ENCODE results near the gene WBP2.
"Not testable (repeated sequence)": the region's sequence is repeated elsewhere in the genome, so short reads cannot be mapped to it uniquely, and the experiment has no call there.

The WBP2 gene

GRCh38 chr17:75868730-75869281 is 13.7 kb upstream of the WBP2 start:
- DNase-seq (ENCODE audit: low read depth in 2 of 2), result not testable (repeated sequence)

GRCh38 chr17:75865404-75866188 is 10.5 kb upstream of the WBP2 start:
- not testable (repeated sequence) for DNase-seq (ENCODE audit: low read depth in 2 of 2)

- DNase-seq (ENCODE audit: low read depth in 2 of 2), result not testable (repeated sequence)
Observed at GRCh38 chr17:75864887-75865286, 9.8 kb upstream of the WBP2 start.

GRCh38 chr17:75864448-75864871 is 9.3 kb upstream of the WBP2 start:
- no peak for DNase-seq (ENCODE audit: low read depth in 2 of 2)

DNA sequence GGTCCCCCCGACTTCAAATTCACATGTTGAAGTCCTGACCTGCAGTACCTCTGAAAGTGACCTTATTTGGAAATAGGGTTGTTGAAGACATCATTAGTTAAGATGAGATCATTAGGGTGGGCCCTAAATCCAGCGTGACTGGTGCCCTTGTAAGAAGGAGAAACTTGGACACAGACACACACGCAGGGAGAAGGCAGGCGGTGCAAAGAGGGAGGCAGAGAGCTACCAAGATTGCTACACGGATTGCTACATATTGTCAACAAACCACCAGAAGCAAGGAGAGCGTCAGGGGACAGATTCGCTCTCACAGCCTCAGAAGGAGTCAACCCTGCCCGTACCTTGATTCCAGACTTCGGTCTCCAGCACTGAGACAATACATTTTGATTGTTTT is 6.8 kb upstream of the WBP2 start:
- DNase-seq (ENCODE audit: low read depth in 2 of 2), result no peak

- not testable (repeated sequence) for DNase-seq (ENCODE audit: low read depth in 2 of 2)
Observed at GRCh38 chr17:75859358-75859757, 4.2 kb upstream of the WBP2 start.

- no peak for DNase-seq (ENCODE audit: low read depth in 2 of 2)
Observed at GRCh38 chr17:75856062-75856756, 1.1 kb upstream of the WBP2 start.

GRCh38 chr17:75854881-75855309 is 240 bp downstream of the WBP2 start:
- no peak for DNase-seq (ENCODE audit: low read depth in 2 of 2)

GRCh38 chr17:75854101-75854748 is 910 bp downstream of the WBP2 start:
- no peak for DNase-seq (ENCODE audit: low read depth in 2 of 2)

DNA sequence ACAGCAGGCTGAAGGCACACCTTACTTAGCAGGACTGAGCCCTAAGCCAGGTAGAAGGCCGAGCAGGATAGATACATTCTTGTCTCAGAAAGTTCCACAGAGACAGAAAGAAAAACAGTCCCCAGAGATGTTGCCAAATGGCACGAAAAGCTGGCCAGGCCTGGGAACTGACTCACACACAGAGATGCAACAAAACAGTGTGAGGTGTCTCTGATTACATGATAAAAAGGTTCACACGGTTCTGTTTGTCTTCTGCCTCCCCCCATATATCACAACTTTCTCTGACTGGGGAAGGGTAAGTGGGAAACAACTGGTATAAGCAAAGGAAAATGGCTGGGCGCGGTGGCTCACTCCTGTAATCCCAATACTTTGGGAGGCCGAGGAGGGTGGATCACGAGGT is 1.7 kb downstream of the WBP2 start:
- DNase-seq (ENCODE audit: low read depth in 2 of 2), result no peak

DNA sequence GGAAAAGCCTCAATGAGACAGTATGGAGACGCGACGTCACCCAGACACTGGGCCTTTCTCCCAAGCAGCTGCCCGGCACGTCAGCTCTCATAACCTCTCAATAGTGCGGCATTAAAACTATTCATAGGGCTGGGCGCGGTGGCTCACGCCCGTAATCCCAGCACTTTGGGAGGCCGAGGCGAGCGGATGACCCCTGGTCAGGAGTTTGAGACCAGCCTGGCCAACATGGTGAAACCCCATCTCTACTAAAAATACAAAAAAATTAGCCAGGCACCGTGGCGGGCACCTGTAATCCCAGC is 3.5 kb downstream of the WBP2 start:
- DNase-seq (ENCODE audit: low read depth in 2 of 2), result not testable (repeated sequence)

GRCh38 chr17:75850928-75851692 is 4.0 kb downstream of the WBP2 start:
- DNase-seq (ENCODE audit: low read depth in 2 of 2), result no peak

DNA sequence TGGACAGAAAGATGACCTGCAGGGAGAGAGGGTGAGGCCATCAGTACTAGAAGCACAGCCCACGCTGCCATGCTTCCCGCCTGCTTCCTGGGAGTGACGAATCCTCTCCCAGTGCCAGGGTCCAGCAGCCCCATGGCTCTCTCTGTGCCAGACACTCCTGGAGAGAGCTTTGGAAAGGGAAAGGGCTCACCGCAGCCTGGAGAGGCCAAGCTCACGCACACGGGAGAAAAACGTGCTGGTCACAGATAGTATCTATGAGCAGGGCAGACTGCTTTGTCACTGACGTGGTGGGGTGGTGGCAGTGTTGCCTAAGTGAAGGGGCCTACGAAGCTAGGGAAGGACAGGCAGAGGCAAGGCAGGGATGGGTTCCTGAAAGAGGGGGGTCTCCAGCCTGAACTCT is 5.4 kb downstream of the WBP2 start:
- no peak for DNase-seq (ENCODE audit: low read depth in 2 of 2)

- no peak for DNase-seq (ENCODE audit: low read depth in 2 of 2)
Observed at GRCh38 chr17:75849279-75849646, 5.9 kb downstream of the WBP2 start.

- peak; percentile 62 to 78 for DNase-seq (ENCODE audit: low read depth in 2 of 2)
Observed at GRCh38 chr17:75848523-75849278, 6.4 kb downstream of the WBP2 start.

DNA sequence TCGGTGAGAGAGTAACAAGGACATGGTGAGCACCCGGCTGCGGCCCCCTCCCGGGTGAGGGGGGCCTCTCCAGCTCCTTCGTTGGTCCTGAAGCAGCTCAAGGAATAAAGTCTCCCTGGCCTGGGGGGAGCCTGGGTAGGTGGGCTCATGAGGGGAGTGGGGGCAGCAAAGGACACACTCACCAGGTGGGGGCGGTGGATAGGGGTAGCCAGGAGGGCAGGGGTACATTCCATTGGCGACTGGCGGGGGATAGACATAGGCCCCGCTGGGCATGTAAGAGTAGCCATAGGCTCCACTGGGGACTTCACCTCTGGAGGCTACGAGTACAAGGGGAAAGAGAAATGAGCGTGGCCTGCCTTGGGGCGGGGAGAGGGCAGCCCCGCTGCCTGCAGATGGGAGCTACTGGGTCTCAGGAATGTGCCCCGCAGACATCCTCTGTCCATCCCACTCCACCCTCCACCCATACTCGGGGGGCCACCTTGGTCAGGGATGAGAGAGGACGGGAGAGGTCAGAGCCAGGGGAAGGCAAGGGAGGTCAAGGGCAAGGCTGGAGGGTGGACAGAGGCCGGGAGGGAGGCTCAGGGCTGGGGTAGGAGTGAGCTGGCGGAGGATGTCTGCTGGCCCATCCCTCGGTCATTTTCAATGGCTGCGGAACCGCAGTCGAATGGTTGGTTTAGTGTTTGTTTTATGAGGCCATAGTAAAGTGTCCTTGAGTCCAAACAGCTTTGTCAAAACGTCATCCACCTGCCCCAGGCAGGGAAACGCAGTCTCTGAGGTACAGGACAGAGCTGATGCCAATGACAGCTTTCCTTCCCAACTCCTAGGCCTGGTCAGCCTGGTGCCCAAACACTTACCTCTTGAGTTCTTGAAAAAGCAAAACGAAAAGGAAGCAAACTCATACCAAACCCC is 7.3 kb downstream of the WBP2 start:
- no peak for DNase-seq (ENCODE audit: low read depth in 2 of 2)

DNA sequence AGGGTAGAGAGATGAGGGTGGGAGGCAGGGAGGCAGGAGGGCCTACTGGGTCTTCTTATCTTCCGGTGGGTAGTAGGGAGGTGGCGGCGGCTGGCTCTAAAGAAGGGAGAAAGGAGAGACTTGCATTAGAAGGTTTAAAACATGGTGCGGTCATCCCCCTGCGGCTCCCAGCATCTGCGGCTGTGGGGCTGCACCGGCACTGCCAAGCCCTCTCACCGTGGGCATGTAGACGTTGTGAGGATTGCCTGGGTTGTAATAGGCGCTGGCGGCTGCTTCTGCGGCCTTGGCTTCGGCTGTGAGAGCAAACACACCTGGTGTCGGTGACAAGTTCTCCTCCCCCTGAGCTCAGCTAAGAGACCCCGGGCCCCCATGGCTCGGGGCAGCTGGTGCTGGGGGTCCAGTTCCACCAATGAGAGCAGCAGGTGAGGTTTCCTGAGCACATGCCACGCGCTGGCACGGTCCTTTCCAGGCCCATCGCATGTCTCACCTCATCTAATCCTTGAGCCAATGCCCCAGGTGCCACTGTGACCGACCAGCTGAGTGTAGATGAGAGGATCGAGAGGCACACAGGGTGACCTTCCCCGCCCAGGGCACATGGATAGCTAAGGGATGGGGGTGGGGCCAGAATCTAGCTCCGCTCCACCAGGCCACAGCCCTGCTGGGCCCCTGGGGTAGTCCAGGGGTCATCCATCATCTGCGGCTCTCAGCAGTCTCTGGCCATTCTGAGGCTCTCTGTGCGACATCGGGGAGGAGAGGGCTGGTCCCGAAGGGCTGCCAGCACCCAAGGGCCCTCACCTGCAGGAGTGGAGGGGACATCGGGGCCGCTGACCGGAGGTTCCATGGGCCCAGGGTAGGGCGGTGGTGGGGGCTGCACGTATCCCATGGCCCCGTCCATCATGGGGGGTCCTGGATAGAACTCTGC is 8.2 kb downstream of the WBP2 start:
- no peak for DNase-seq (ENCODE audit: low read depth in 2 of 2)

GRCh38 chr17:75845933-75846691 is 9.0 kb downstream of the WBP2 start:
- no peak for DNase-seq (ENCODE audit: low read depth in 2 of 2)

Measured in stimulated activated CD4-positive, alpha-beta T cell treated with anti-CD3 and anti-CD28 coated beads, Interleukin-15, amount 100 ng/mL, for 48 hours (primary cell).